Measurements from ENCODE around the gene CNKSR1. TPM values are rescaled to one million over a fixed set of nuclear protein-coding genes. Genes with fewer than 3 reads are reported as not detected.

The CNKSR1 gene
- total and polyA plus RNA-seq, 2 of the 4 experiments (the other 2 are of a cell fraction), result 0.43 TPM; not detected in 1

DNA sequence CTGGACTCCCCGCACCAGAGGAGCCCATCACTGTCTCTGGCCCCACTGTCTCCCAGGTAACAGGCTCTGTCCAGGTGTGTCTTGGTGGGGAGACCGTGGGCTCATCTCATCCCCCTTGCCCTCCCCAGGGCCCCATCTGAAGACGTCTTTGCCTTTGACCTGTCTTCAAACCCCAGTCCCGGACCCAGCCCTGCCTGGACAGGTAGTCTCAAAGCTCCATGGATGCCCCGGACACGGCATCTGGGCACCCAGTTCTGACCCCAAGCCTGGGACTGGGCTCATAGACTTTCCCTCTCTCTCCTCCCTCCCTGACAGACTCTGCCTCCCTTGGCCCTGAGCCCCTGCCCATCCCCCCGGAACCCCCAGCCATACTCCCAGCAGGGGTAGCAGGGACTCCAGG, 6.8 kb downstream of the CNKSR1 start:
- Histone ChIP-seq H2BK120ac (ENCODE audit: low read depth, low read length) (no peak overlapping the region), H3K9ac (ENCODE audit: low read depth, low read length) (no peak overlapping the region), H3K23ac (ENCODE audit: low read depth, low read length) (no peak overlapping the region), H3K4me1 (ENCODE audit: control insufficient read depth, insufficient read depth, low read length) (no peaks in the 10 kb centered on the region), H2AK9ac (replicated peaks; ENCODE audit: low read depth, low read length, poor library complexity) (peak overlapping the region; percentile 55), H2AFZ (replicated peaks; ENCODE audit: low read length, poor library complexity) (no peak overlapping the region), H4K20me1 (ENCODE audit: insufficient read depth, low read length) (no peaks in the 10 kb centered on the region), H3K4me3 (ENCODE audit: insufficient read depth, low read depth, low read length) (no peak overlapping the region), H2AK5ac (ENCODE audit: low read depth, low read length) (no peak overlapping the region), H3K4ac (ENCODE audit: low read depth, low read length) (no peak overlapping the region), H3K27me3 (ENCODE audit: control insufficient read depth, insufficient read depth, low read length) (peaks cover 3% of the 10 kb centered on the region), H3K79me1 (ENCODE audit: low read depth in 1 of 2, low read length in 2 of 2) (no peaks in the 10 kb centered on the region), H3K56ac (ENCODE audit: extremely low read depth, insufficient read depth, low read length) (no peak overlapping the region), H3K9me1 (ENCODE audit: insufficient read depth, low read length) (no peaks in the 10 kb centered on the region), H4K91ac (ENCODE audit: insufficient read depth, low read depth, low read length) (no peak overlapping the region), H3K9me3 (ENCODE audit: control insufficient read depth, insufficient read depth, low read length) (no peaks in the 10 kb centered on the region), H2BK20ac (ENCODE audit: low read depth, low read length) (no peak overlapping the region), H4K8ac (ENCODE audit: low read depth in 2 of 2, low read length in 2 of 2) (no peak overlapping the region), H3K36me3 (ENCODE audit: control insufficient read depth, insufficient read depth, low read length) (no peaks in the 10 kb centered on the region), H3K14ac (replicated peaks; ENCODE audit: low read depth, low read length) (no peak overlapping the region), H3K27ac (ENCODE audit: insufficient read depth, low read length) (no peak overlapping the region), H2BK5ac (ENCODE audit: low read depth, low read length, poor library complexity, severe bottlenecking) (no peak overlapping the region), H3K18ac (ENCODE audit: low read depth, low read length) (no peak overlapping the region), H2BK15ac (ENCODE audit: low read depth, low read length) (no peak overlapping the region), H4K5ac (ENCODE audit: low read depth, low read length) (no peak overlapping the region), H3K4me2 (ENCODE audit: low read depth, low read length) (no peak overlapping the region)
- WGBS, 2 experiments (ENCODE audit: extremely low coverage in 2 of 2, insufficient read length in 1 of 2), result no CpG with 5 or more reads among the region's 7 CpGs
- ATAC-seq (ENCODE audit: low read depth) (no peak), DNase-seq (no peak)
- BruUV-seq (replicated peaks), result no TSS peak
- dilution Hi-C loops (cut with HindIII; ENCODE audit: low sequenced_read_pairs, unreplicated experiment) (no loop called here), in situ Hi-C loops (cut with MboI; ENCODE audit: low sequenced_read_pairs) (no loop called here), intact Hi-C loops (cut with micrococcal nuclease) (no loop called here)
- no peak for TF ChIP-seq ELK1 (IDR thresholded peaks at IDR 0.05; ENCODE audit: borderline replicate concordance, low read depth, low read length)
- CTCF ChIA-PET, result interaction anchor here (0.8 kb wide), 1 partner anchor 14 kb away, joined by 3 read pairs; the partner anchor contains the start of gene ZNF593
- POLR2A ChIA-PET (ENCODE audit: unreplicated experiment), result interaction anchor here (0.7 kb wide), 1 partner anchor 212 kb away, joined by 6 read pairs; no protein-coding TSS in a partner anchor

Data from IMR-90 (cell line).